Neuronal stem cell (in vitro differentiated cells): Measurements from ENCODE around the gene REXO5.

Experiments
- DNase-seq: peaks from one replicate; pipeline ENCODE4 v3.0.0-alpha.2; 2013; ENCODE audit warnings: low spot score
- H2AFZ ChIP-seq: one replicate; pipeline ENCODE4 v1.6.1; 2013; ENCODE audit warnings: mild to moderate bottlenecking, low read length, inconsistent platforms
- H2AK5ac ChIP-seq: 2 replicates; pipeline ENCODE4 v1.6.1; 2013; ENCODE audit warnings: low read depth, mild to moderate bottlenecking, inconsistent platforms, low read length, moderate library complexity, mixed read lengths
- H2BK120ac ChIP-seq: 2 replicates; pipeline ENCODE4 v1.6.1; 2013; ENCODE audit warnings: low read depth, mild to moderate bottlenecking, inconsistent platforms, low read length, moderate library complexity, mixed read lengths
- H2BK12ac ChIP-seq: one replicate; pipeline ENCODE4 v1.6.1; 2013; ENCODE audit warnings: low read length, inconsistent platforms
- H2BK15ac ChIP-seq: 2 replicates; pipeline ENCODE4 v1.6.1; 2013; ENCODE audit warnings: mild to moderate bottlenecking, low read length, inconsistent platforms, mixed read lengths
- H2BK5ac ChIP-seq: one replicate; pipeline ENCODE4 v1.6.1; 2013; ENCODE audit warnings: inconsistent platforms, mild to moderate bottlenecking, low read length, moderate library complexity
- H3K14ac ChIP-seq: one replicate; pipeline ENCODE4 v1.6.1; 2013; ENCODE audit warnings: low read length, inconsistent platforms
- H3K18ac ChIP-seq: 2 replicates; pipeline ENCODE4 v1.6.1; 2013; ENCODE audit warnings: low read length, inconsistent platforms
- H3K23ac ChIP-seq: 2 replicates; pipeline ENCODE4 v1.6.1; 2013; ENCODE audit warnings: low read depth, mild to moderate bottlenecking, mixed read lengths, low read length, inconsistent platforms; ENCODE audit not compliant: poor library complexity
- H3K27ac ChIP-seq: replicated peaks from 3 replicates; pipeline ENCODE4 v1.5.1; 2013; ENCODE audit warnings: low read length, inconsistent platforms
- H3K27me3 ChIP-seq, 3 experiments: 2 replicates each; pipeline ENCODE4 v1.6.1; 2013; ENCODE audit warnings: low read length in 3 of 3, mild to moderate bottlenecking in 2 of 3, inconsistent platforms in 1 of 3, low read depth in 1 of 3, mixed read lengths in 1 of 3, moderate library complexity in 1 of 3; ENCODE audit not compliant: control insufficient read depth in 3 of 3, insufficient read depth in 3 of 3
- H3K36me3 ChIP-seq, 2 donors: replicated peaks in 1 of 2; 2 replicates each; pipeline ENCODE4 v1.6.1; 2013; ENCODE audit warnings: low read length in 2 of 2; ENCODE audit not compliant: control insufficient read depth in 2 of 2, insufficient read depth in 2 of 2
- H3K4ac ChIP-seq: 2 replicates; pipeline ENCODE4 v1.6.1; 2013; ENCODE audit warnings: inconsistent platforms, mild to moderate bottlenecking, low read length, moderate library complexity
- H3K4me1 ChIP-seq, 2 donors: 1 replicate in 1 of 2; 2 replicates in 1 of 2; pipeline ENCODE4 v1.6.1; 2013; ENCODE audit warnings: low read length in 2 of 2, low read depth in 1 of 2; ENCODE audit not compliant: control insufficient read depth in 2 of 2, insufficient read depth in 1 of 2
- H3K4me2 ChIP-seq: one replicate; pipeline ENCODE4 v1.6.1; 2013; ENCODE audit warnings: mild to moderate bottlenecking, low read length, inconsistent platforms; ENCODE audit not compliant: insufficient read depth, poor library complexity, severe bottlenecking
- H3K4me3 ChIP-seq, 2 donors: 2 replicates each; pipeline ENCODE4 v1.5.1; 2013; ENCODE audit warnings: low read length in 2 of 2, mild to moderate bottlenecking in 2 of 2, inconsistent platforms in 1 of 2, moderate library complexity in 1 of 2
- H3K79me1 ChIP-seq: one replicate; pipeline ENCODE4 v1.6.1; 2013; ENCODE audit warnings: low read depth, mild to moderate bottlenecking, inconsistent platforms, low read length, moderate library complexity
- H3K9ac ChIP-seq: one replicate; pipeline ENCODE4 v1.6.1; 2013; ENCODE audit warnings: mild to moderate bottlenecking, low read depth, low read length, inconsistent platforms; ENCODE audit not compliant: poor library complexity
- H3K9me3 ChIP-seq, 2 donors: replicated peaks in 1 of 2; 2 replicates each; pipeline versions ENCODE3 to v1.6.1; 2013; ENCODE audit warnings: low read length in 2 of 2, mild to moderate bottlenecking in 2 of 2, inconsistent platforms in 1 of 2, low read depth in 1 of 2, mixed read lengths in 1 of 2, moderate library complexity in 1 of 2; ENCODE audit not compliant: control insufficient read depth in 2 of 2, insufficient read depth in 1 of 2
- H4K8ac ChIP-seq: one replicate; pipeline ENCODE4 v1.6.1; 2013; ENCODE audit warnings: low read depth, mild to moderate bottlenecking, inconsistent platforms, low read length, moderate library complexity
- H4K91ac ChIP-seq: one replicate; pipeline ENCODE4 v1.6.1; 2013; ENCODE audit warnings: low read length, low read depth, mild to moderate bottlenecking, inconsistent platforms; ENCODE audit not compliant: poor library complexity
- WGBS, 2 donors: extraction: QIAGEN DNeasy Blood & Tissue Kit; methylation state at CpG; one replicate each; pipeline ENCODE4 v1.1.7; 2013; ENCODE audit warnings: missing lambda C conversion rate in 2 of 2, mixed read lengths in 1 of 2; ENCODE audit not compliant: insufficient read length in 2 of 2, insufficient replicate concordance in 1 of 2; ENCODE audit errors: extremely low coverage in 2 of 2; 5-methylcytosine and 5-hydroxymethylcytosine counted together

REXO5 gene

GRCh38 chr16:20854963-20855362 is 48.6 kb downstream of the REXO5 start:
- peaks cover 4 to 62% of the 10 kb centered on the region in 2 donors for H3K36me3 ChIP-seq
- no peaks in the 10 kb centered on the region for H3K27me3 ChIP-seq
- H3K27ac ChIP-seq: no peak overlapping the region
- WGBS, 2 donors: no CpG with 5 or more reads among the region's 2 CpGs
- no peak overlapping the region for H4K91ac ChIP-seq
- H3K9me3 ChIP-seq: no peaks in the 10 kb centered on the region
- no peak overlapping the region for H2BK5ac ChIP-seq
- H2BK15ac ChIP-seq: no peak overlapping the region
- H4K8ac ChIP-seq: no peak overlapping the region
- no peak overlapping the region for H3K14ac ChIP-seq
- no peak overlapping the region for H3K18ac ChIP-seq
- H3K4ac ChIP-seq: no peak overlapping the region
- H2AFZ ChIP-seq: no peak overlapping the region
- H2BK12ac ChIP-seq: no peak overlapping the region
- DNase-seq: no peak
- no peak overlapping the region for H2BK120ac ChIP-seq
- H3K23ac ChIP-seq: no peak overlapping the region
- H3K4me3 ChIP-seq: no peak overlapping the region
- H3K9ac ChIP-seq: no peak overlapping the region
- no peaks in the 10 kb centered on the region for H3K4me1 ChIP-seq
- H2AK5ac ChIP-seq: no peak overlapping the region
- H3K4me2 ChIP-seq: no peak overlapping the region
- H3K79me1 ChIP-seq: no peaks in the 10 kb centered on the region

- no peak overlapping the region for H3K4ac ChIP-seq
- no peak overlapping the region for H3K23ac ChIP-seq
- H3K36me3 ChIP-seq: peaks cover 9 to 59% of the 10 kb centered on the region in 2 donors
- no peak overlapping the region for H2AFZ ChIP-seq
- no peak overlapping the region for H2BK15ac ChIP-seq
- no peak overlapping the region for H3K18ac ChIP-seq
- no peaks in the 10 kb centered on the region for H3K79me1 ChIP-seq
- no CpG with 5 or more reads among the region's 2 CpGs for WGBS, 2 donors
- H3K4me3 ChIP-seq: no peak overlapping the region
- no peaks in the 10 kb centered on the region for H3K4me1 ChIP-seq
- no peak overlapping the region for H3K27ac ChIP-seq
- no peak overlapping the region for H2BK120ac ChIP-seq
- no peak overlapping the region for H2AK5ac ChIP-seq
- H3K27me3 ChIP-seq: no peaks in the 10 kb centered on the region
- H3K14ac ChIP-seq: no peak overlapping the region
- H2BK12ac ChIP-seq: no peak overlapping the region
- H4K91ac ChIP-seq: no peak overlapping the region
- DNase-seq: no peak
- H3K9me3 ChIP-seq: no peaks in the 10 kb centered on the region
- no peak overlapping the region for H3K4me2 ChIP-seq
- no peak overlapping the region for H4K8ac ChIP-seq
- H2BK5ac ChIP-seq: no peak overlapping the region
- no peak overlapping the region for H3K9ac ChIP-seq
These were observed 51.0 kb downstream of the REXO5 start for GRCh38 chr16:20857281-20857680.

GRCh38 chr16:20859229-20859628 is 52.9 kb downstream of the REXO5 start:
- Histone ChIP-seq H3K14ac (no peak overlapping the region), H3K79me1 (peaks cover 2% of the 10 kb centered on the region), H3K18ac (no peak overlapping the region), H3K4me2 (no peak overlapping the region), H3K4me3 (no peak overlapping the region), H3K9me3 (no peaks in the 10 kb centered on the region), H2AFZ (no peak overlapping the region), H2BK5ac (no peak overlapping the region), H2AK5ac (no peak overlapping the region), H2BK12ac (no peak overlapping the region), H2BK120ac (no peak overlapping the region), H4K91ac (no peak overlapping the region), H3K36me3 (peaks cover 11 to 47% of the 10 kb centered on the region in 2 donors), H4K8ac (no peak overlapping the region), H3K27ac (no peak overlapping the region), H2BK15ac (no peak overlapping the region), H3K9ac (no peak overlapping the region), H3K23ac (no peak overlapping the region), H3K27me3 (no peaks in the 10 kb centered on the region), H3K4me1 (no peaks in the 10 kb centered on the region), H3K4ac (no peak overlapping the region)
- WGBS, 2 donors: no CpG with 5 or more reads among the region's 3 CpGs
- no peak for DNase-seq

- Histone ChIP-seq H2BK5ac (no peak overlapping the region), H3K9ac (no peak overlapping the region), H3K4me2 (no peak overlapping the region), H2AK5ac (no peak overlapping the region), H2AFZ (no peak overlapping the region), H3K79me1 (peaks cover 2% of the 10 kb centered on the region), H3K4ac (no peak overlapping the region), H3K4me3 (no peak overlapping the region), H3K36me3 (peaks cover 11 to 44% of the 10 kb centered on the region in 2 donors), H3K23ac (no peak overlapping the region), H2BK120ac (no peak overlapping the region), H3K4me1 (no peaks in the 10 kb centered on the region), H3K9me3 (peaks cover 0 to 3% of the 10 kb centered on the region in 2 donors), H3K14ac (no peak overlapping the region), H3K18ac (no peak overlapping the region), H4K8ac (no peak overlapping the region), H3K27ac (no peak overlapping the region), H2BK12ac (no peak overlapping the region), H3K27me3 (no peaks in the 10 kb centered on the region), H4K91ac (no peak overlapping the region), H2BK15ac (no peak overlapping the region)
- no CpG with 5 or more reads among the region's 4 CpGs for WGBS, 2 donors
- no peak for DNase-seq
These were observed 53.4 kb downstream of the REXO5 start for GRCh38 chr16:20859699-20860098.
